Sigmoid colon (tissue), 7 donors: ENCODE data around the gene AUTS2. TPM values are rescaled to one million over a fixed set of nuclear protein-coding genes. Genes with fewer than 3 reads are reported as not detected.

Experiments used
- DNase-seq: peaks from one replicate; pipeline ENCODE4 v3.0.0-alpha.2; 2019
- H3K27ac ChIP-seq, 4 donors: fragments of 200-600 bp; sonication (generic); one replicate each; pipeline ENCODE4 v1.5.1; 2016 to 2019; ENCODE audit warnings: mild to moderate bottlenecking in 1 of 4
- H3K27me3 ChIP-seq, 3 donors: fragments of 200-600 bp; sonication (generic); one replicate each; pipeline ENCODE4 v1.5.1; 2019; ENCODE audit warnings: mild to moderate bottlenecking in 1 of 3
- H3K36me3 ChIP-seq, 4 donors: fragments of 200-600 bp; sonication (generic); one replicate each; pipeline ENCODE4 v1.5.1; 2016 to 2019
- H3K4me1 ChIP-seq, 4 donors: fragments of 200-600 bp; sonication (generic); one replicate each; pipeline ENCODE4 v1.5.1; 2017 to 2019
- H3K4me3 ChIP-seq, 4 donors: fragments of 200-600 bp; sonication (generic); one replicate each; pipeline ENCODE4 v1.5.1; 2017 to 2019; ENCODE audit warnings: mild to moderate bottlenecking in 2 of 4, moderate library complexity in 1 of 4
- H3K9me3 ChIP-seq, 4 donors: fragments of 200-600 bp in 3 of 4; sonication (generic) in 3 of 4; one replicate each; pipeline versions ENCODE4 v1.5.1 to v1.6.1; 2013 to 2019
- CTCF ChIP-seq, 4 experiments: fragments of 450-650 bp in 3 of 4; fragments of 200-600 bp in 1 of 4; IDR thresholded peaks; one replicate each; pipeline ENCODE4 v1.5.1; 2016 to 2019; ENCODE audit warnings: antibody characterized with exemption in 4 of 4, mild to moderate bottlenecking in 3 of 4, moderate library complexity in 2 of 4
- EP300 ChIP-seq, 4 donors: sonication (generic); formaldehyde crosslinking; IDR thresholded peaks; one replicate each; pipeline ENCODE4 v1.6.1; 2017; ENCODE audit warnings: antibody characterized with exemption in 4 of 4
- POLR2A ChIP-seq, 2 donors: fragments of 450-650 bp; IDR thresholded peaks; one replicate each; pipeline ENCODE4 v1.6.1; 2016; ENCODE audit warnings: antibody characterized with exemption in 2 of 2, mild to moderate bottlenecking in 2 of 2, moderate library complexity in 2 of 2
- POLR2AphosphoS5 ChIP-seq, 4 donors: sonication (generic); formaldehyde crosslinking; IDR thresholded peaks; one replicate each; pipeline ENCODE4 v1.6.1; 2017; ENCODE audit warnings: antibody characterized with exemption in 4 of 4
- WGBS, 2 donors: extraction: QIAGEN DNeasy Blood & Tissue Kit; methylation state at CpG; one replicate each; pipeline ENCODE4 v1.1.7; 2013; 5-methylcytosine and 5-hydroxymethylcytosine counted together
- intact Hi-C: fragments of 100-400 bp; cut with DNase I; formaldehyde crosslinking; loops from one replicate; pipeline ENCODE4 v1.15.1; 2023
- polyA plus RNA-seq, 3 donors: library from polyadenylated mRNA; stranded (reverse); fragments of 200-250 nt; gene quantifications; one replicate each; pipeline ENCODE4 v1.2.3, GENCODE V29; 2013
- total RNA-seq, 4 donors: library from RNA; depleted of rRNA; stranded (reverse); fragments of >200 nt; gene quantifications; one replicate each; pipeline ENCODE4 v1.1.0, GENCODE V29; 2016
- donor health status: healthy with polysubstance abuse.
- donor health status: Bipolar disorder and iron deficiency.
- donor health status: healthy.

The AUTS2 gene
- total and polyA plus RNA-seq, 7 donors = 3.6 to 55.7 (median 25.5) TPM

- H3K4me1 ChIP-seq = peaks cover 0 to 9% (median 1%) of the 10 kb centered on the region in 4 donors
- H3K4me3 ChIP-seq = no peak overlapping the region
- intact Hi-C loops = no loop called here
- DNase-seq = no peak
- TF ChIP-seq EP300 (IDR thresholded peaks at IDR 0.05) = no peak
- no peak for TF ChIP-seq POLR2A (IDR thresholded peaks at IDR 0.05)
- no peak for TF ChIP-seq POLR2AphosphoS5 (IDR thresholded peaks at IDR 0.05)
- no peak for TF ChIP-seq CTCF (IDR thresholded peaks at IDR 0.05)
- WGBS, 2 donors = 95% methylated on average over 5 of the region's 5 CpGs
- no peaks in the 10 kb centered on the region for H3K36me3 ChIP-seq
- no peaks in the 10 kb centered on the region for H3K27me3 ChIP-seq
- H3K9me3 ChIP-seq = no peaks in the 10 kb centered on the region
- no peak overlapping the region for H3K27ac ChIP-seq
Observed at GRCh38 chr7:69989551-69989950, 391.3 kb downstream of the AUTS2 start.

- H3K4me1 ChIP-seq = peaks cover 0 to 33% (median 17%) of the 10 kb centered on the region in 4 donors
- no peaks in the 10 kb centered on the region for H3K9me3 ChIP-seq
- no peaks in the 10 kb centered on the region for H3K27me3 ChIP-seq
- intact Hi-C loops = no loop called here
- no peak for TF ChIP-seq EP300 (IDR thresholded peaks at IDR 0.05)
- TF ChIP-seq POLR2A (IDR thresholded peaks at IDR 0.05) = no peak
- TF ChIP-seq CTCF (IDR thresholded peaks at IDR 0.05) = no peak
- no peak for TF ChIP-seq POLR2AphosphoS5 (IDR thresholded peaks at IDR 0.05)
- no peak overlapping the region for H3K4me3 ChIP-seq
- no peak for DNase-seq
- 53 to 75% methylated on average over 4 of the region's 4 CpGs for WGBS, 2 donors
- H3K27ac ChIP-seq = no peak overlapping the region
- H3K36me3 ChIP-seq = no peaks in the 10 kb centered on the region
Observed at GRCh38 chr7:69992938-69993337, 394.7 kb downstream of the AUTS2 start.

GRCh38 chr7:69994218-69994617 is 395.9 kb downstream of the AUTS2 start:
- H3K9me3 ChIP-seq = no peaks in the 10 kb centered on the region
- H3K4me3 ChIP-seq = no peak overlapping the region
- peaks cover 0 to 33% (median 17%) of the 10 kb centered on the region in 4 donors for H3K4me1 ChIP-seq
- no peak overlapping the region for H3K27ac ChIP-seq
- TF ChIP-seq POLR2AphosphoS5 (IDR thresholded peaks at IDR 0.05) (no peak), CTCF (IDR thresholded peaks at IDR 0.05) (no peak), POLR2A (IDR thresholded peaks at IDR 0.05) (no peak)
- intact Hi-C loops = no loop called here
- no peaks in the 10 kb centered on the region for H3K27me3 ChIP-seq
- no peaks in the 10 kb centered on the region for H3K36me3 ChIP-seq
- no peak for DNase-seq
- WGBS, 2 donors = 86 to 98% methylated on average over 1 of the region's 1 CpG

- no peak for DNase-seq
- H3K27ac ChIP-seq = no peak overlapping the region
- no peak for TF ChIP-seq CTCF (IDR thresholded peaks at IDR 0.05)
- no peaks in the 10 kb centered on the region for H3K36me3 ChIP-seq
- H3K27me3 ChIP-seq = no peaks in the 10 kb centered on the region
- intact Hi-C loops = no loop called here
- WGBS, 2 donors = 62 to 81% methylated on average over 7 of the region's 7 CpGs
- H3K4me3 ChIP-seq = no peak overlapping the region
- peaks cover 0 to 33% (median 17%) of the 10 kb centered on the region in 4 donors for H3K4me1 ChIP-seq
- H3K9me3 ChIP-seq = no peaks in the 10 kb centered on the region
Observed at GRCh38 chr7:69994886-69995542, 396.7 kb downstream of the AUTS2 start.

GRCh38 chr7:69996121-69996520 is 397.8 kb downstream of the AUTS2 start:
- H3K27me3 ChIP-seq = no peaks in the 10 kb centered on the region
- intact Hi-C loops = no loop called here
- 81 to 84% methylated on average over 2 of the region's 2 CpGs for WGBS, 2 donors

More at GRCh38 chr7:69996121-69996520, 397.8 kb downstream of the AUTS2 start:
- TF ChIP-seq CTCF (IDR thresholded peaks at IDR 0.05) (no peak), POLR2AphosphoS5 (IDR thresholded peaks at IDR 0.05) (no peak), EP300 (IDR thresholded peaks at IDR 0.05) (no peak), POLR2A (IDR thresholded peaks at IDR 0.05) (no peak)
- Histone ChIP-seq H3K27ac (no peak overlapping the region), H3K9me3 (no peaks in the 10 kb centered on the region), H3K4me1 (peaks cover 0 to 38% (median 20%) of the 10 kb centered on the region in 4 donors), H3K4me3 (no peak overlapping the region), H3K36me3 (no peaks in the 10 kb centered on the region)
- no peak for DNase-seq
